GM19468 (cell line): Measurements from ENCODE around the gene ZMAT1.
"Not testable (repeated sequence)": the region's sequence is repeated elsewhere in the genome, so short reads cannot be mapped to it uniquely, and the experiment has no call there.

ENCODE experiments used
- ATAC-seq: cut with Tn5 transposase; IDR thresholded peaks from one replicate; pipeline ENCODE4 v1.9.1; 2021; ENCODE audit warnings: mild to moderate bottlenecking, moderate library complexity, moderate number of reproducible peaks; ENCODE audit not compliant: unreplicated experiment; ENCODE audit errors: extremely low read depth

Gene ZMAT1

GRCh38 chrX:101931488-101932248, at the start of gene ZMAT1:
Gene ZMAT1, minus strand, starts transcription at chrX:101932027. Its CDS starts 19 bp downstream, at chrX:101932008.
- ATAC-seq, result peak; percentile 65

DNA sequence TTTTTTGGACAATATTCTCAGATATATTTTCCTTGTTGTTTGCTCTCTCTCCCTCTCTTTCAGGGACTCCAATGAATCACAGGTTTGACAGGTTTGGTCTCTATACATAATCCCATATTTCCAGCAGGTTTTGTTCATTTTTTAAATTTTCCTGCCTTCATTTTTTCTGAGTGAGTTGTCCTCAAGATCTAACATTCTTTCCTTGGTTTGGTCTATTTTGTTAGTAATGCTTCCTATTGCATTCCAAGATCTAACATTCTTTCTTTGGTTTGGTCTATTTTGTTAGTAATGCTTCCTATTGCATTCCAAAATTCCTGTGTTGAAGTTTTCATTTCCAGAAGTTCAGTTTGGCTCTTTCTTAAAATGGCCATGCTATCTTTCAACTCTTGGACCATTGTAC, 45.3 kb upstream of the ZMAT1 start:
- no peak for ATAC-seq

DNA sequence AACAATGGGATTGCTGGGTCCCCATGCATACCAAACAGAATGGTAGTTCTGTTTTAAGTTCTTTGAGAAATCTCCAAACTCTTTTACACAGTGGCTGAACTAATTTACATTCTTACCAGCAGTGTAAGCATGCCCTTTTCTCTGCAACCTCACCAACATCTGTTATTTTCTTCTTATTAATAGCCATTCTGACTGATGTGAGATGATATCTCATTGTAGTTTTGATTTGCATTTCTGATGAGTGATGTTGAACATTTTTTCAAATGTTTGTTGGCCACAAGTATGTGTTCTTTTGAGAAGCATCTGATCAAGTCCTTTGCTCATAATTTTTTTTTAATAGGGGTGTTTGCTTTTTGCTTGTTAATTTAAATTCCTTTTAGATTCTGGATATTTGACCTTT, 41.2 kb upstream of the ZMAT1 start:
- no peak for ATAC-seq

DNA sequence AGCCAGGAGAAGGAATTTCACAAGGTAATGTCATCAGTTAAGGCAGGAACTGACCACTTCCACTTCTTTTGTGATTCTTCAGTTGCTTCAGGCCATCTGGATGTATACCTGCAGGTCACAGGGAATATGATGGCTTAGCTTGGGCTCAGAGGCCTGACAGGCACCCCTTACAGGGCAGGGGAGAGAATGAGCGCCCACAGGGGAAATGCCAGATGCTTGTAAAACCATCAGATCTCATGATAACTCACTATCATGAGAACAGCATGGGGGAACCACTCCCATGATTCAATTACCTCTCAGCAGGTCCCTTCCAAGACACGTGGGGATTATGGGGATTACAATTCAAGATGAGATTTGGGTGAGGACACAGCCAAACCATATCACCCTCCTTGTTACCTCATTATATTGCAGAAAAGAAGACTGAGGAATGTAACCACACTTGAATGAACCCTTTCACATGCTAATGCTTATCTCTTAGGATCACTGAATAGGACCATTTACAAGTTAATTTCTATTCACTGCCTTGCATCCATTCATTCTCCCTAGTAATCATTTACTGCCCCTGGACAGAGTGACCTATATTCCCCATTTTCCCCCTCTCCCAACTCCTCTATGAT, 33.2 kb upstream of the ZMAT1 start:
- not testable (repeated sequence) for ATAC-seq

DNA sequence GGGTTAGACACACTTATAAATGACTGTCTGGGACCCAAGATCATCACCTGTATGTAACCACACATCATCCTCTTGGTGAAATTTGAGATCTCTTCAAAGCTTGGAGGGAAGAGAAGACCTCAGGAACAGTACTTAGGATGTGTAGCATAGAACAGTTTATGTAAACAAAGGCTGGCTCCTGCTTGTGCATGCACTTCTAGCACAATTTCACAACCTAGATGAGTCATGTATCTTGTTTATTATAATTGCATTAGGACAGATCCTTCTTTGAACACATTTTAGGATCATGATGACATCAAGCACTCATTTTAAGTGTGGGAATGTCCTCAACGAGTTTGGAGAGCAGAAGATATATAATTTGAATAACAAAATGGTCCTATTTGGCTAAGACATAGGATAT, 26.3 kb upstream of the ZMAT1 start:
- ATAC-seq, result no peak

- ATAC-seq, result no peak
Observed at GRCh38 chrX:101957174-101957573, 25.3 kb upstream of the ZMAT1 start.

DNA sequence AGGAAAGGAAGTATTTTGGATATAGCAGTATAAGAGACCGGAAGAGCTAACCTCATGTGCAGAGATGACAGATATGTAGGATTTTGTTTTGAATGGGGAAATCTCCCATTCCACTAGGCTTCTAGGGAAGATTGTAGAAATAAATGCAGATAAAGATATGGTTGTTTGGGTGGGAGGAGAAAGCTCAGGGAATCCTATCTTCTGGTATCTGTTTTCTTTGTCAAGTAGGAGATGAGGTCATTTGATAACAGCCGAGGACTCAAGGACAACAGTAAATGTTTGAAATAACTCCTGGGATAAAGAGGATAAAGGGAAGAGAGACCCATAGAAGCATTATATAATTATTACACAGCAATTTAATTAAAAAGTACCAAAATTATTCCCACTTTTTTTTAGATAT, 24.7 kb upstream of the ZMAT1 start:
- no peak for ATAC-seq

GRCh38 chrX:101950581-101950980, 18.8 kb upstream of the ZMAT1 start:
- no peak for ATAC-seq

GRCh38 chrX:101932249-101932570, 383 bp upstream of the ZMAT1 start:
- ATAC-seq, result no peak

DNA sequence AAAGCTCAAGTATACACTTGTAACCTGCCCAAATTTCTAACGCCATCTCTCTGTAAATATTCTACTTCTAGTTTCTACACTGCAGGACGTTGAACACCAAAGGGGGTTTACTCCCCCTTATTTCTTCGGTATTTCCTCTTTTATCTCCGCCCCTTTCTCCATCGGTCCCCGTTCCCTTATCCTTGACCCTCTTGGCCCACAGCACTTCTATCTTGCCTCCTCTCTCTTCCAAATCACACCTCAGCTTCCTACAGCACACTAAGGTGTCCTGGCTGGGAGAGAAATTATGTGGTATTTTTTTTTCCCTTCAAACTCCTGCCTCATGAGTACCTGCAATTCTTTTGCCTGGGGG, 715 bp downstream of the ZMAT1 start:
- ATAC-seq, result no peak

DNA sequence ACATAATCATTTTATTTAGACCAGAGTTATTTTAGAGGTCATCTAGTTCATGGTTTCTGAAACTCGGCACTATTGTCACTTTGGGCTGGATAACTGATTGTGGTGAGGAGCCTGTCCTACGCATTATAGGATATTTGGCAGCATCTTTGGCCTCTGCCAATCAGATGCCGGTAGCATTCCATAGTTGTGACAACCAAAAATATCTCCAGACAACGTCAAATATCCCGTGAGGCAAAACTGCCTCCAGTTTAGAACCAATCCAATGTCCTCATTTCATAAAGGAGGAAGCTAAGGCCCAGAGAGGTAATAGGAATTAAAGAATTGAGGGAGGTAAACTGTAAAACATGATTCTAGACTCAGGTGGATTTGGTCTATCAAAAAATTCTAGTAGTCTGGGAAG, 6.1 kb downstream of the ZMAT1 start:
- no peak for ATAC-seq

GRCh38 chrX:101918751-101919150, 13.1 kb downstream of the ZMAT1 start:
- ATAC-seq, result no peak

GRCh38 chrX:101906136-101906796, 25.6 kb downstream of the ZMAT1 start:
- ATAC-seq, result no peak

GRCh38 chrX:101904996-101905395, 26.8 kb downstream of the ZMAT1 start:
- no peak for ATAC-seq
